SKM-1 treated with dmso at 0.1 percent for 144 hours (cell line): Measurements from ENCODE around the gene AUH.

Experiments
- DNase-seq: peaks from one replicate; lab custom pipeline; 2025; ENCODE audit not compliant: unreplicated experiment; lab: John Stamatoyannopoulos, UW

AUH gene

DNA sequence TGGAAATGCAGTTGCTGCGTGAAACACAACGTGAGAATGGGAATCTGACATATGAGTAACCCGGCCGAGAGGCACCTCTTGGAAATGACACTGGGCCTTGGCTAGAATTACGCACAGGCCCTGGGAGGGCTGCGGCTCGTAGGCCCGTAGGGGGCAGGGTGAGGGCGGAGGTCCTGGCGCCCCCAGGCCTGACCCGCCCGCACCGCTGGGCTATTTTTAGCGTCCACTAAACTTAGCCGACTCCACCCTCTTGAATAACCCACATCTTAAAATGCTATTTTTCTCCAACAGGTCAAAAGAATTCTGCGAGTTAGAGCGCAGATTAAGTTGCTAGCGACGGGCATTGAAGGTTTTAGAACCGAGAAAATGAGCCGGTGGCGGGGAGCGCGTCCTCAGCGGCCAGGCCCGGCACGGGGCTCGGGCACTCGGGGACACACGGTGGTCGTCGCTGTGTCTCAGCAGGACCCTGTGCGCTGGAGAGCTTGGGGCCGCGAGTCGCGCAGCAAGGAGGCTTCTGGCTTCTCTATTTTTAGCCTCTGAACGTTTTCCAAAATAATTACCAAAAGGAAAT, 168.5 kb downstream of the AUH start:
- DNase-seq, result peak; percentile 34

- no peak for DNase-seq
These were observed 169.2 kb downstream of the AUH start for GRCh38 chr9:91192381-91193086.

GRCh38 chr9:91191411-91192380, 170.0 kb downstream of the AUH start:
- DNase-seq, result no peak

GRCh38 chr9:91190062-91190461, 171.7 kb downstream of the AUH start:
- no peak for DNase-seq

- DNase-seq, result no peak
These were observed 172.8 kb downstream of the AUH start for GRCh38 chr9:91188719-91189590.

GRCh38 chr9:91187965-91188344, 173.8 kb downstream of the AUH start:
- no peak for DNase-seq

DNA sequence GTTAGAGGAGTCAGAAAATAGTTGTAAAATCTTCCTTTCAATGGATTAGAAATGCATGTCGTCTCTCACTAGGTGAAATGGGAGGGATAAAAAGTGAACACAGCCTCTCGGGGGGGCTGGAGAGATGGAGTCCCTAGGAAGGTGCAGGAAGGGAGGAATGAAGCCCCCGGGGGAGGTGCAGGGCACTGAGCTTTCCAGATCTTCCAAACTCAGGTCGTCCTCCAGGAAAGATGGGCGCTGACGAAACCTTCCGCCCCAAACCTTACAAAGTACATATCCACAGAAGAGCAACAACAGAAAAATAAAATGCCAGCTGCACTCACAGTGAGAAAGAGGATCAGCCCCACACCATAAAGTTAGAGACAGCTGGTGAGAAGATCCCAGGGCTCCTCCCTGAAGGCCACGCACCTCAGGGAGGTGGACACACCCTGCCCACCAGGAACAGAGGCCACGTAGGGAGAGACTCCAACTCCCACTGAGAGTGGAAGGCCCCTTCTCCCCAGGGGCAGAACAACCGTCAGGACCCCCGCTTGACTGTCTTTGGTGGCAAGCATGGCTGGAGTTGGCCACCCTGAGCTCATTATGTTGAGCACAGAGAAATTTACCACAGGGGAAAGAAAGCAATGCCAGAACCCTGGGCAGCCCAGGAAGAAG, 174.3 kb downstream of the AUH start:
- no peak for DNase-seq

- peak; percentile 15 for DNase-seq
These were observed 175.0 kb downstream of the AUH start for GRCh38 chr9:91186632-91187108.

- DNase-seq, result no peak
These were observed 176.4 kb downstream of the AUH start for GRCh38 chr9:91185193-91185886.

DNA sequence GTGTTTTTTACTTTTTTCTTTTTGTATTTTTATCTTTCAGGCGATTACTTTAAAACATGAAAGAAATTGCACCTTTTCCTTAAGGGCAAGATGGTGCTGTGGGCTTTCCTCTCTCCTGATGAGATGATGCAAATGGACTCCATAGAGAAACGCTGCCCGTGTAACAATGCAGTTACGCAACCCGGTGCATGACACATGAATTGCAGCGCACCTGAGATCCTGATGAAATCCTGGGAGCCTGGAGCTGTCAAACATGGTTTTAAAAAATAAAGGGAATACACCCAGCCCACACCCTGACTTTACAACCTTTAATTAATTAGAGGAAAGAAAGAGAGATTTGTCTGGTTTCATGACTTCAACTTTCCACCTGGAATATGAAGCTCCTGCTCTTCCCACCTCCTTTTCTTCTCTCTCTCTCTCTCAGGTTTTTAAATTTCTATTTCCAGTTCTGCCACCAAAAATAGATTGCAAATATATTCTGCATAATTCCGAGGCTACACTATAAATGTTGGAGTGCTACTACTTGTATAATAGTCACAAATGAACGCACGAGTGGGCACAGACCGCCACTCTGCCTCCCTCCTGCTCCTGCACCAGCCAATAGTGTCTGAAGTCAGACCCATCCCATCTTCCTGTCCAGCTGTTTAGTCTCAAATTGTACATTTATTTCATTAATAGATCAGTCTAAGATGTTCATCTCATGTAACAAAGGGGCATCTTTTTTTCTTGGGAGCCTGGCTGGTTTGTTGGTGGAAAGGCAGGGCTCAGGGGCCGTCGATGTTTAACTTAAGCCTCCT, 179.1 kb downstream of the AUH start:
- no peak for DNase-seq

DNA sequence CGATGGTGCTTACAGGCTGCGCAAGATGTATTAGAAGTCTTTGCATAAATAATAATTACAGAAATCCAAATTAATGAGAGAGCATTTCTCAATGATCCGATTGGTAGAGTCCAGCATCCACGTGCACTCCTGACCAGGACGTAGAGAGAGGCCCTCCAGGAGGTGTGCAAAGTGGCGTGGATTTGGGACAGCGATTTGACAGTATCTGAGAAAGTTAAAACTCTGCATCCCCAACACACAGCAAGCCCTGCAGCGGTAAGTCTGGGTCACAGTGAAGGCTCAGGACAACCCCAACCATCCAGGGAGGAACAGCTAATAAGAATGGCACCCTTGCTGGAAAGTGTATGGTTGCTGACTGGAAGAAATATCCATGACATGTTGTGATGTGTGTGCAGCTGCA, 180.2 kb downstream of the AUH start:
- no peak for DNase-seq

- no peak for DNase-seq
These were observed 180.8 kb downstream of the AUH start for GRCh38 chr9:91180930-91181268.

- no peak for DNase-seq
These were observed 181.3 kb downstream of the AUH start for GRCh38 chr9:91180240-91180929.

- no peak for DNase-seq
These were observed 182.2 kb downstream of the AUH start for GRCh38 chr9:91179237-91180138.

GRCh38 chr9:91178281-91179236, 183.2 kb downstream of the AUH start:
- no peak for DNase-seq

DNA sequence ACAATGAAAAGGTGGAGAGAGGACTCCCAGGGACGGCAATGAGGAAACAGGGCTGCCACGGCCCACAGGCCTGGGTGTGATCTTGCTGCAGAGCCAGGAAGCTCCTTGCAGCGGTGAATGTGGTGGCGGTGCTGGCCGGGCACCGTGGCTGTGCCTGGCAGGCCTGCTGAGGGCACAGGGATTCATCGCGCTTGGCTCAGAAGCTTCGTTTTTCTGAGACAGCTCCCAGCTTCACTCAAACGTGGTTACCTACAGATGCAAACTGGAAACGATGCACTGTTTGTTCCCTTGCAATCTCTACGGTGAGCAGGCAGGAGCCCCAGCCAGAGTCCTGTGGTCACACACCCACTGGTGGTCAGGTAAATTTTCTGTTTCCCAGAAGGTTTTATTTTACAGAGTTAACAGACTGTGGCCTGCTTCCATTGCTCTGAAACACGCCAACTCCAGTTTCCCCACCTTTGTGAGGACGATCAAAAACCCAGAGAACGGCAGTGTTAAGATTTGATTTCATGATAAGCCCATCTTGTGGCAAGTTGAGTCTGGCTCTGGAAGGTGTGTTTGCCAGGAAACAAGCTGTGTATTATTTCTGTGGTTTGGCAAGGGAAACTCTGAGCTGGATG, 183.9 kb downstream of the AUH start:
- no peak for DNase-seq
